Upper lobe of left lung (tissue), 6 donors: ENCODE results near the gene INPP4B. TPM values are rescaled to one million over a fixed set of nuclear protein-coding genes. Genes with fewer than 3 reads are reported as not detected.

Experiments used
- ATAC-seq, 2 donors: fragments of 200-7000 bp; cut with Tn5 transposase; one replicate each; pipeline ENCODE4 v1.9.1; 2022; ENCODE audit warnings: mild to moderate bottlenecking in 2 of 2, moderate library complexity in 2 of 2; ENCODE audit not compliant: low FRiP score in 2 of 2
- DNase-seq, 2 donors: peaks; one replicate each; pipeline ENCODE4 v3.0.0-alpha.2; 2019 to 2020
- H3K27ac ChIP-seq, 4 donors: fragments of 200-600 bp; sonication (generic); one replicate each; pipeline ENCODE4 v1.5.1; 2016 to 2019
- H3K27me3 ChIP-seq, 4 donors: fragments of 200-600 bp; sonication (generic); one replicate each; pipeline ENCODE4 v1.5.1; 2017 to 2019
- H3K36me3 ChIP-seq, 4 donors: fragments of 200-600 bp; sonication (generic); one replicate each; pipeline ENCODE4 v1.5.1; 2016 to 2019
- H3K4me1 ChIP-seq, 4 donors: fragments of 200-600 bp; sonication (generic); one replicate each; pipeline ENCODE4 v1.5.1; 2018 to 2019
- H3K4me3 ChIP-seq, 4 donors: fragments of 200-600 bp; sonication (generic); one replicate each; pipeline ENCODE4 v1.5.1; 2017 to 2019; ENCODE audit warnings: mild to moderate bottlenecking in 2 of 4, moderate library complexity in 1 of 4
- H3K9me3 ChIP-seq, 4 donors: fragments of 200-600 bp; sonication (generic); one replicate each; pipeline ENCODE4 v1.5.1; 2018 to 2019
- EP300 ChIP-seq, 4 donors: sonication (generic); formaldehyde crosslinking; IDR thresholded peaks; one replicate each; pipeline ENCODE4 v1.5.1; 2017; ENCODE audit warnings: antibody characterized with exemption in 4 of 4, control low read depth in 2 of 4
- POLR2A ChIP-seq, 4 donors: fragments of 450-650 bp; IDR thresholded peaks; one replicate each; pipeline ENCODE4 v1.5.1; 2016 to 2017; ENCODE audit warnings: antibody characterized with exemption in 4 of 4, mild to moderate bottlenecking in 2 of 4
- POLR2AphosphoS5 ChIP-seq, 2 donors: sonication (generic); formaldehyde crosslinking; IDR thresholded peaks; one replicate each; pipeline ENCODE4 v1.5.1; 2017; ENCODE audit warnings: antibody characterized with exemption in 2 of 2
- WGBS, 2 donors: methylation state at CpG; one replicate each; pipeline ENCODE4 v1.1.5; 2017 to 2018; 5-methylcytosine and 5-hydroxymethylcytosine counted together
- total RNA-seq, 6 donors: library from RNA; depleted of rRNA in 4 of 6; stranded (reverse); fragments of >200 nt in 4 of 6; gene quantifications; one replicate each; pipeline versions ENCODE4 v1.1.0 to v1.2.1, GENCODE V29; 2016 to 2021
- TF ChIP-seq, protein P1 (sequence below), 6 experiments: fragments of 450-650 bp in 4 of 6; fragments of 200-600 bp in 2 of 6; sonication (generic) in 2 of 6; IDR thresholded peaks; one replicate each; pipeline ENCODE4 v1.5.1; 2016 to 2019; ENCODE audit warnings: antibody characterized with exemption in 6 of 6
- donor health status: DM: no; HTN: no; CAD: no; lungs with moderate emphysema.
- donor health status: DM: no; HTN: yes; CAD: no; lungs with severe emphysema.

The INPP4B gene
- total RNA-seq, 6 donors from 2014 or later: 4.7 to 31.4 (median 10.4) TPM

DNA sequence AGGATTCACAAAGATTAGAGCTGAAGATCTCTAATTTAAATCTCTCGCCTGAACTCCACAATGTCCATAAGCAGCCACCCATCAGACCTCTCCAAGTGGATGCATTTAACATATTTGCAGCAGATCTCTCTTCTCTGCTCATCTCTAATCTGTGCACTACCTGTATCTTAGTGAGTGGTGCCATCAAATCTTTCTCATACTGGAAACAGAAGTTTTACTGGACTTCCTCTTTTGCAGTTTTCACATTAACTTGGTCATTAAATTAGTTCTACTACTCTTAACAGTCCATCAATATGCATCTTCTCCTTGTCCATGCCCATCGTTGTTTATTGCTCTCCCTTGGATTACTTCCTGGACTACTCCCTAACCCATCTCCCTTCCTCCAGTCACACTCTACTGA lies 721.2 kb downstream of the INPP4B start:
- Histone ChIP-seq H3K4me1 (peaks cover 0 to 6% (median 2%) of the 10 kb centered on the region in 4 donors), H3K9me3 (no peaks in the 10 kb centered on the region), H3K27me3 (no peaks in the 10 kb centered on the region), H3K4me3 (no peak overlapping the region), H3K27ac (no peak overlapping the region), H3K36me3 (no peaks in the 10 kb centered on the region)
- DNase-seq (no peak), ATAC-seq (no peak)
- TF ChIP-seq POLR2AphosphoS5 (IDR thresholded peaks at IDR 0.05) (no peak), POLR2A (IDR thresholded peaks at IDR 0.05) (no peak), EP300 (IDR thresholded peaks at IDR 0.05) (no peak)
- TF ChIP-seq, protein P1, sequence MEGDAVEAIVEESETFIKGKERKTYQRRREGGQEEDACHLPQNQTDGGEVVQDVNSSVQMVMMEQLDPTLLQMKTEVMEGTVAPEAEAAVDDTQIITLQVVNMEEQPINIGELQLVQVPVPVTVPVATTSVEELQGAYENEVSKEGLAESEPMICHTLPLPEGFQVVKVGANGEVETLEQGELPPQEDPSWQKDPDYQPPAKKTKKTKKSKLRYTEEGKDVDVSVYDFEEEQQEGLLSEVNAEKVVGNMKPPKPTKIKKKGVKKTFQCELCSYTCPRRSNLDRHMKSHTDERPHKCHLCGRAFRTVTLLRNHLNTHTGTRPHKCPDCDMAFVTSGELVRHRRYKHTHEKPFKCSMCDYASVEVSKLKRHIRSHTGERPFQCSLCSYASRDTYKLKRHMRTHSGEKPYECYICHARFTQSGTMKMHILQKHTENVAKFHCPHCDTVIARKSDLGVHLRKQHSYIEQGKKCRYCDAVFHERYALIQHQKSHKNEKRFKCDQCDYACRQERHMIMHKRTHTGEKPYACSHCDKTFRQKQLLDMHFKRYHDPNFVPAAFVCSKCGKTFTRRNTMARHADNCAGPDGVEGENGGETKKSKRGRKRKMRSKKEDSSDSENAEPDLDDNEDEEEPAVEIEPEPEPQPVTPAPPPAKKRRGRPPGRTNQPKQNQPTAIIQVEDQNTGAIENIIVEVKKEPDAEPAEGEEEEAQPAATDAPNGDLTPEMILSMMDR (IDR thresholded peaks at IDR 0.05): no peak
- WGBS, 2 donors: 52 to 72% methylated on average over 2 of the region's 2 CpGs

DNA sequence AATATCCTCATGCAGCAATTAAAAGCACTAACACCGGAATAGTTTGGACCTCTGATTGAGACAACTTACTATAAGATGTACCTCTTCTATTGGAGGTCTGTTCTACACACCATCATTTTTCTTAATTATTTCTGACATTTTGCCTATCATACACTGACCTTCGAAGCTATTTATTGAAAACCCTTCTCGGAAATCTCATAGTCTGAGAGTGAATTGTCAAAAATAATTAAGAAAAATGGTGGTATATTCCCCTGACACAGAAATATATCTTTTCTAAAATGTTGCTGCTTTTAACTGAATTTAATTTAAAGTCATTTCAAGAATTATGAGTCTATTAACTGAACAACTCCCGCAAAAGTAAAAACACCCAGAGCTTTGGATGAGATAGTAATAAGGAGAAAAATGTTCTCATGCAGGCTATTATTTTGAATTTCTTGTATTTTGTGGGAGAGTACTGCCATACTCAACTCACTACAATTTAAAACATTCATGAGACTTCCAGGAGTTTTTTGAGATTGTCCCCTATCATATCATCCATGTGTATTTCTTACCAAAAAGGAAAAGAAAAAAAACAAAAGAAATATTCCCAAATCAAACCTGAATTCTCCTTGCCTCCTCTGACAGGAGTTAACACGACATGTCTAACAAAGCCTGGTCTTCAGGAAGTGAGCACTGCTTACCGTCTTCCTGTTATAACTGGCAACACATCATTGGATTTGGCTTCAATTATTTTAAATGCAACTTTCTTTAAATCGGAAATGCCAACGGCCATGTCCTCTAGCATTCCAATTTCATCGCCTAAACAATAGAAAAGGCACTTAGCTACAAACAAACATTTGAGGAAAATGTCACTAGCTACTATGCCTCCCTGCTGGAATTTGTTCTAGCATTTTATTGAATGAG lies 724.4 kb downstream of the INPP4B start:
- TF ChIP-seq POLR2A (IDR thresholded peaks at IDR 0.05): no peak
- 68 to 71% methylated on average over 9 of the region's 9 CpGs for WGBS, 2 donors
- Histone ChIP-seq H3K4me3 (no peak overlapping the region), H3K36me3 (no peaks in the 10 kb centered on the region), H3K27ac (no peak overlapping the region), H3K9me3 (no peaks in the 10 kb centered on the region), H3K4me1 (no peaks in the 10 kb centered on the region), H3K27me3 (no peaks in the 10 kb centered on the region)
- DNase-seq (no peak), ATAC-seq (no peak)

DNA sequence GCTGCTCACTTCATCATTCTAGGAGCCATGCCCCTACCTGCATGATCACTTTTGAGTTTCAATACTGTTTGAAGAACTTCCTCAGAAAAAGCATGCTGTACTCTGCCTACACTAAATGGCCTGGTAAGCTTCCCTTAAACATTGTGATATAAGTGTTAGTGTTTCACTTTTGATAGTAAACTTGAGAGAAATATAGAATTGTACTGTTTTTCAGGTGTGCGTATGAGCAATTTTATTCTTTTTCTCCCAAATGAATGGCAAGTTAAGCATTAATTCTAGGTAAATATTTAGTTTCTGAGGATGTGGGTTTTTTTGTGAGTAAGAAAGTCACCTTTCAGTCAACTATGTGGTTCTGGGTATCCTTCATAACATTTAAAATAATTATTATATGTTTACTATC lies 725.2 kb downstream of the INPP4B start:
- Histone ChIP-seq H3K36me3 (no peaks in the 10 kb centered on the region), H3K27ac (no peak overlapping the region), H3K4me3 (no peak overlapping the region), H3K4me1 (no peaks in the 10 kb centered on the region), H3K27me3 (no peaks in the 10 kb centered on the region), H3K9me3 (no peaks in the 10 kb centered on the region)
- TF ChIP-seq POLR2A (IDR thresholded peaks at IDR 0.05) (no peak), POLR2AphosphoS5 (IDR thresholded peaks at IDR 0.05) (no peak), EP300 (IDR thresholded peaks at IDR 0.05) (no peak)
- TF ChIP-seq, protein P1 (IDR thresholded peaks at IDR 0.05): no peak
- 88 to 95% methylated on average over 1 of the region's 1 CpG for WGBS, 2 donors
- ATAC-seq: no peak
- no peak for DNase-seq

DNA sequence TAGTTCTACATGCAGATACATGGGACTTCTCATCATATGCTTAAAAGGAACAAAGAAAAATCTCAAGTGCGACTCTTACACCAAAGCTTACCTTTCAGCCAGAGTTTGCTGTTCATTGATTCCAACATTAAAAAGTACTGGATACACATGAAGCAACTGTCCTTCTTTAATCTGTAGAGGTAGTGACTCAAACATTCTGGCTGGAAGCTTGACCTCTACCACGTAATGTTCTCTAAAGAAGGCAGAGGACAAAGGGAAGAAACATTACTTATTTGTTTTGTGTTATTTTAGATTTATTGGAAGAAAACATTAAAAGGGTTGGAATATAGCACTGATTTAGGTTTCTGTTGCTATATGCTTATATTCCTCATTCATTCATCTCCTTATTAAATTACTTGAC lies 733.6 kb downstream of the INPP4B start:
- no peak for DNase-seq
- TF ChIP-seq EP300 (IDR thresholded peaks at IDR 0.05) (no peak), POLR2AphosphoS5 (IDR thresholded peaks at IDR 0.05) (no peak), POLR2A (IDR thresholded peaks at IDR 0.05) (no peak)
- TF ChIP-seq, protein P1 (IDR thresholded peaks at IDR 0.05): no peak
- Histone ChIP-seq H3K4me3 (no peak overlapping the region), H3K36me3 (no peaks in the 10 kb centered on the region), H3K4me1 (no peaks in the 10 kb centered on the region), H3K27me3 (no peaks in the 10 kb centered on the region), H3K9me3 (no peaks in the 10 kb centered on the region), H3K27ac (no peak overlapping the region)
- ATAC-seq: no peak
- 91 to 93% methylated on average over 2 of the region's 2 CpGs for WGBS, 2 donors

DNA sequence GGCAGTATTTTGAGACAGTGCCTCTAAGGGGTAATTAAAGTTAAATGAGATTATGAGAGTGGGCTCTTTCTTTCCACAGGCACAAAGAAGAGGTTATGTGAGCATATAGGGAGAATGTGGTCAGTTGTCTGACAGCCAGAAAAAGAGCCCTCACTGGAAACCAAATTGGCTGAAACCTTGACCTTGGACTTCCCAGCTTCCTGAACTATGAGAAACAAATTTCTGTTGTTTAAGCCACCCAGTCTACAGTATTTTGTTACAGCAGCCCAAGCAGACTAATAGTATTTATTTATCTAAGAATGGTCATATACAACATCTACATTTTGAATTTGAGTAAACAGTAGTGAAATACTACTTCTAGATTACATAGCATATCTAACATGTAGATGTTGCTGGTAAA lies 736.0 kb downstream of the INPP4B start:
- DNase-seq: no peak
- Histone ChIP-seq H3K9me3 (no peaks in the 10 kb centered on the region), H3K27me3 (no peaks in the 10 kb centered on the region), H3K4me1 (no peaks in the 10 kb centered on the region), H3K4me3 (no peak overlapping the region), H3K36me3 (no peaks in the 10 kb centered on the region), H3K27ac (no peak overlapping the region)
- TF ChIP-seq POLR2AphosphoS5 (IDR thresholded peaks at IDR 0.05) (no peak), EP300 (IDR thresholded peaks at IDR 0.05) (no peak), POLR2A (IDR thresholded peaks at IDR 0.05) (no peak)
- TF ChIP-seq, protein P1 (IDR thresholded peaks at IDR 0.05): no peak
- no peak for ATAC-seq
